Fibroblast of lung (primary cell): ENCODE data around the gene PYGL. TPM values are rescaled to one million over a fixed set of nuclear protein-coding genes. Genes with fewer than 3 reads are reported as not detected.
A peak's percentile ranks its signal among the peaks of the same experiment; 100 is the strongest.

Experiments used
- DNase-seq, 2 donors: peaks; one replicate each; pipeline versions ENCODE4 v3.0.0 to v3.0.0-alpha.2; 2010; ENCODE audit warnings: low read depth in 2 of 2
- H2AFZ ChIP-seq: 2 replicates; pipeline ENCODE4 v1.5.1; 2012; ENCODE audit warnings: low read length, control low read depth, inconsistent platforms
- H3K27ac ChIP-seq: 2 replicates; pipeline ENCODE4 v1.5.1; 2011; ENCODE audit warnings: low read length, control low read depth; ENCODE audit not compliant: insufficient read depth
- H3K27me3 ChIP-seq: 2 replicates; pipeline ENCODE4 v1.5.1; 2011; ENCODE audit warnings: mild to moderate bottlenecking, low read length; ENCODE audit not compliant: control insufficient read depth, insufficient read depth
- H3K36me3 ChIP-seq: 2 replicates; pipeline ENCODE4 v1.5.1; 2011; ENCODE audit warnings: low read length; ENCODE audit not compliant: control insufficient read depth, insufficient read depth
- H3K4me1 ChIP-seq: 2 replicates; pipeline ENCODE4 v1.5.1; 2011; ENCODE audit warnings: low read length; ENCODE audit not compliant: control insufficient read depth, insufficient read depth; ENCODE audit errors: extremely low read depth
- H3K4me2 ChIP-seq: 2 replicates; pipeline ENCODE4 v1.5.1; 2011; ENCODE audit warnings: low read length, control low read depth; ENCODE audit not compliant: insufficient read depth; ENCODE audit errors: extremely low read depth
- H3K4me3 ChIP-seq, 4 experiments: fragments of 200-600 bp in 1 of 4; sonication (generic) in 1 of 4; replicated peaks in 1 of 4; 2 replicates each; pipeline ENCODE4 v1.5.1; 2011 to 2016; ENCODE audit warnings: low read length in 4 of 4, low read depth in 3 of 4, mild to moderate bottlenecking in 3 of 4, control low read depth in 2 of 4, inconsistent platforms in 1 of 4, mixed read lengths in 1 of 4; ENCODE audit not compliant: insufficient read depth in 1 of 4; ENCODE audit errors: control extremely low read depth in 1 of 4
- H3K79me2 ChIP-seq: 2 replicates; pipeline ENCODE4 v1.5.1; 2012; ENCODE audit warnings: mild to moderate bottlenecking, low read length, inconsistent platforms; ENCODE audit not compliant: control insufficient read depth, insufficient read depth
- H3K9ac ChIP-seq: 2 replicates; pipeline ENCODE4 v1.5.1; 2011; ENCODE audit warnings: mild to moderate bottlenecking, low read length, control low read depth; ENCODE audit not compliant: insufficient read depth
- H3K9me3 ChIP-seq: 2 replicates; pipeline ENCODE4 v1.5.1; 2012; ENCODE audit warnings: low read depth, low read length; ENCODE audit not compliant: control insufficient read depth, insufficient read depth
- H4K20me1 ChIP-seq: 2 replicates; pipeline ENCODE4 v1.5.1; 2011; ENCODE audit warnings: low read length; ENCODE audit not compliant: control insufficient read depth, insufficient read depth; ENCODE audit errors: extremely low read depth
- CTCF ChIP-seq, 2 donors: IDR thresholded peaks in 1 of 2; conservative IDR thresholded peaks in 1 of 2; 1 replicate in 1 of 2; 2 replicates in 1 of 2; pipeline ENCODE4 v1.5.1; 2011 to 2012; ENCODE audit warnings: low read length in 2 of 2, control low read depth in 1 of 2, inconsistent platforms in 1 of 2, low read depth in 1 of 2, mild to moderate bottlenecking in 1 of 2
- EZH2 ChIP-seq: IDR thresholded peaks from 2 replicates; pipeline ENCODE4 v1.5.1; 2012; ENCODE audit warnings: low read length, control low read depth, mild to moderate bottlenecking; ENCODE audit errors: missing control alignments
- polyA plus RNA-seq, 2 donors: library from polyadenylated mRNA; depleted of rRNA in 1 of 2; stranded (reverse) in 1 of 2; unstranded in 1 of 2; fragments of >200 nt; gene quantifications; 2 replicates each; pipeline ENCODE4 v1.2.1, GENCODE V29; 2011 to 2012; ENCODE audit warnings: missing spikeins in 1 of 2
- total RNA-seq: library from RNA; depleted of rRNA; stranded (reverse); fragments of >200 nt; gene quantifications from 2 replicates; pipeline ENCODE4 v1.2.1, GENCODE V29; 2014

Gene PYGL
- total and polyA plus RNA-seq, 2 donors (not counting 1 experiment from before 2014, with no cell fraction given), result 56.2 to 76.8 TPM

GRCh38 chr14:50967790-50968189, 23.5 kb upstream of the PYGL start:
- no peaks in the 10 kb centered on the region for H3K9me3 ChIP-seq
- H3K4me2 ChIP-seq, result no peak overlapping the region

GRCh38 chr14:50967103-50967502, 22.8 kb upstream of the PYGL start:
- Histone ChIP-seq H3K4me2 (no peak overlapping the region), H3K27ac (no peak overlapping the region)

More at GRCh38 chr14:50967790-50968189, 23.5 kb upstream of the PYGL start:
- H3K4me1 ChIP-seq, result peaks cover 3% of the 10 kb centered on the region
- no peaks in the 10 kb centered on the region for H3K27me3 ChIP-seq
- H2AFZ ChIP-seq, result no peak overlapping the region
- TF ChIP-seq EZH2 (no peak), CTCF (conservative IDR thresholded peaks at IDR 0.05 in 1 of 2, IDR thresholded peaks at IDR 0.05 in 1 of 2; ENCODE audit: low read depth in 1 of 2, low read length in 2 of 2) (no peak)
- no peak overlapping the region for H3K27ac ChIP-seq
- no peak overlapping the region for H3K4me3 ChIP-seq
- no peaks in the 10 kb centered on the region for H3K36me3 ChIP-seq
- H3K9ac ChIP-seq, result no peak overlapping the region
- no peaks in the 10 kb centered on the region for H3K79me2 ChIP-seq
- no peaks in the 10 kb centered on the region for H4K20me1 ChIP-seq
- no peak for DNase-seq

GRCh38 chr14:50964683-50965390, 20.6 kb upstream of the PYGL start:
- no peak overlapping the region for H3K4me3 ChIP-seq
- H3K27ac ChIP-seq, result no peak overlapping the region
- H3K27me3 ChIP-seq, result no peaks in the 10 kb centered on the region
- H3K9ac ChIP-seq, result no peak overlapping the region
- TF ChIP-seq CTCF (conservative IDR thresholded peaks at IDR 0.05 in 1 of 2, IDR thresholded peaks at IDR 0.05 in 1 of 2; ENCODE audit: low read depth in 1 of 2, low read length in 2 of 2) (no peak), EZH2 (no peak)
- peaks cover 12% of the 10 kb centered on the region for H3K4me1 ChIP-seq
- H3K9me3 ChIP-seq, result no peaks in the 10 kb centered on the region
- H4K20me1 ChIP-seq, result no peaks in the 10 kb centered on the region
- H3K79me2 ChIP-seq, result no peaks in the 10 kb centered on the region
- no peak overlapping the region for H3K4me2 ChIP-seq
- H2AFZ ChIP-seq, result no peak overlapping the region
- DNase-seq, result peak; percentile 96 to 100
- H3K36me3 ChIP-seq, result no peaks in the 10 kb centered on the region

More at GRCh38 chr14:50967103-50967502, 22.8 kb upstream of the PYGL start:
- no peak for TF ChIP-seq EZH2
- TF ChIP-seq CTCF (conservative IDR thresholded peaks at IDR 0.05 in 1 of 2, IDR thresholded peaks at IDR 0.05 in 1 of 2; ENCODE audit: low read depth in 1 of 2, low read length in 2 of 2), result no peak
- Histone ChIP-seq H3K79me2 (no peaks in the 10 kb centered on the region), H3K4me1 (peaks cover 5% of the 10 kb centered on the region), H3K36me3 (no peaks in the 10 kb centered on the region), H3K4me3 (no peak overlapping the region), H3K9ac (no peak overlapping the region), H4K20me1 (no peaks in the 10 kb centered on the region), H3K9me3 (no peaks in the 10 kb centered on the region), H3K27me3 (no peaks in the 10 kb centered on the region), H2AFZ (no peak overlapping the region)
- peak in 1 of 2 donors; percentile 30 for DNase-seq
